ENCODE measurements around the gene NOC3L. TPM values are rescaled to one million over a fixed set of nuclear protein-coding genes. Genes with fewer than 3 reads are reported as not detected.

The NOC3L gene
- 10 to 100 TPM in 1 of 4 donors, 1 to 10 TPM in 3; 1.4 to 11.6 (median 5.6) TPM for polyA plus RNA-seq
- long read RNA-seq, donor 1, partial matches to known transcripts: 0 of 2 reads
- long read RNA-seq, donor 1, other reads (novel, unspliced or antisense): 0 of 2 reads
- long read RNA-seq, donor 2, partial matches to known transcripts: 0 of 2 reads
- long read RNA-seq, donor 2, other reads (novel, unspliced or antisense): 0 of 2 reads
- long read RNA-seq, donor 3: 0 reads
- long read RNA-seq, donor 4: 0 reads
- long read RNA-seq, donor 5: 0 reads
- long read RNA-seq, donor 6, partial matches to known transcripts: 0 of 1 reads
- long read RNA-seq, donor 6, other reads (novel, unspliced or antisense): 0 of 1 reads
- long read RNA-seq, donor 7: 0 reads
- long read RNA-seq, donor 8: 0 reads
- long read RNA-seq, donor 9: 0 reads
- long read RNA-seq, donor 10, partial matches to known transcripts: 0 of 1 reads
- long read RNA-seq, donor 10, other reads (novel, unspliced or antisense): 0 of 1 reads

DNA sequence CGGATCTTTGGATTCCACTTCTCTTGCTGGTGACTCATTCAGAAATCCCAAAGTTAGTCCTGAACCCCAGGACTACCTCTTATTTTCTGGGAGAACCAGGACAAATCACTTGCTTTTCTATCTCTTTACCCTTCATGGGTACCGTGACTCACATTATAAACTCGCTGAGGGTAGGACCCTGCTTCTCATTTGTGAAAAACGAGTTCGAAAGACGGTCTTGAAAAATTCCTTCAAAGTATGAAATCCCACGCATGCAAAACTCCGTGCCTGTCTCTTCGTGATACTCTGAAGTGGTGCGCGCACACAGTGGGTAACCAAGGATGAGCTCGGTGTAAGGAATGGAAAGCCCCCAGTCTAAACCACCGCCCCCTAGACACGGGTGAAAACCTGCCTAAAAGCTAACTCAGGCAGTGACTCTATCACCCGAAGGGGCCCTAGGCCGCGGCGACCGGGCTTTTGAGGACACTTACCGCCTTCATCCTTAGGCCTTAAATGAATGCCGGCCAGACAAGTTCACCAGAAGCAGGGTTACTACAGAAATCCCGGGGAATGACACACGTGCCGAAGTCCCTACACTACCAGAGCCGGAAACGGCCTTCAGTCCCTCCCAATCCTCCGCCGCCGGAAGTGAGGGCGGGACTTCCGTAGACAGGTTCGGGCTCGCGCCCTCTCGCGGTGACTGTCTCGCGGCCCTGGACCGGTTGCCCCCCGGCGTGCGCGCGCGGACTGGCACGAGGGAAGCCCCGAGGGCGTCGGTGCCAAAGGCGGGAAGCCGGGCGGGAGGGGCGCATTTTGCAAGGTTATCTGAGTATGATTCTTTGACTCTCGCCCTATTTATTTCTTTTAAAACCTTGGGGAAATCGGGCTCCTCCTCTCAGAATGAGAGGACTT is at the start of gene NOC3L:
Gene NOC3L (minus strand): TSS at position 580 of the 891 bp plus-strand sequence. CDS start 101 bp downstream, at position 479.
- peak within 1 kb of the TSS; percentile 55 to 76 (median 65) for H3K27ac ChIP-seq (ENCODE audit: low read depth in 1 of 3, low read length in 2 of 3)
- peaks cover 0 to 6% (median 0%) of the 10 kb centered on the region in 3 donors for H3K36me3 ChIP-seq (ENCODE audit: control insufficient read depth in 3 of 3, insufficient read depth in 2 of 3, low read depth in 1 of 3, low read length in 3 of 3)
- FAIRE-seq: no peak
- WGBS, 3 donors: 0% methylated on average over 55 of the region's 55 CpGs
- peaks cover 0 to 8% (median 5%) of the 10 kb centered on the region in 3 donors for H3K4me1 ChIP-seq (ENCODE audit: control insufficient read depth in 3 of 3, insufficient read depth in 2 of 3, low read depth in 1 of 3, low read length in 2 of 3)
- peak; percentile 96 to 97 for DNase-seq
- no peaks in the 10 kb centered on the region for H3K9me3 ChIP-seq (ENCODE audit: control insufficient read depth in 2 of 2, insufficient read depth in 1 of 2, low read depth in 1 of 2, low read length in 1 of 2)
- H3K27me3 ChIP-seq (ENCODE audit: control insufficient read depth in 3 of 3, insufficient read depth in 3 of 3, low read length in 3 of 3): peaks cover 0 to 2% (median 0%) of the 10 kb centered on the region in 3 donors
- peak within 1 kb of the TSS; percentile 52 to 81 (median 71) for H3K4me3 ChIP-seq (ENCODE audit: low read depth in 1 of 3, low read length in 3 of 3)

DNA sequence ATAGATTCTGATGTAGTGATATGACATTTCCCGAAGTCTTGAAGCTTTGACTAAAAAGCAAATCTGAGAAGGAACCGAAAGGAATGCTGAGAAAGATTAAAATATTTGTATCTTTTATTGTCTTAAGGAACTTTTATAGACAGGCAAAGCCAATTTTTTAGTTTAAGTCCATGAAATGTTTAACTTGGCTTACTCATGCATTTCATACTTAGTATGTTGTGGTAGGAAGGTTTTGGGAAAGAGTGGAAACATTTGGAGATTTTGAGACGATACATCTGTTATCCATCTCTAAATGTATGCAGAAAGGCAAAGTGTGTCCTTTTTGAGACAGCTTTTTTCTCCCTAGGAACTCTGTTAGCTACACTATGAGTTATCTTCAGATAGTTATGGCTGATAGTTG is 49.7 kb upstream of the NOC3L start:
- no peak overlapping the region for H3K4me3 ChIP-seq (ENCODE audit: low read depth in 1 of 3, low read length in 3 of 3)
- no peaks in the 10 kb centered on the region for H3K4me1 ChIP-seq (ENCODE audit: control insufficient read depth in 3 of 3, insufficient read depth in 2 of 3, low read depth in 1 of 3, low read length in 2 of 3)
- H3K27ac ChIP-seq (ENCODE audit: low read depth in 1 of 3, low read length in 2 of 3): no peak overlapping the region
- DNase-seq (no peak), FAIRE-seq (no peak)
- no peaks in the 10 kb centered on the region for H3K27me3 ChIP-seq (ENCODE audit: control insufficient read depth in 3 of 3, insufficient read depth in 3 of 3, low read length in 3 of 3)
- no peaks in the 10 kb centered on the region for H3K36me3 ChIP-seq (ENCODE audit: control insufficient read depth in 3 of 3, insufficient read depth in 2 of 3, low read depth in 1 of 3, low read length in 3 of 3)
- 63 to 90% (median 82%) methylated on average over 3 of the region's 3 CpGs for WGBS, 3 donors
- H3K9me3 ChIP-seq (ENCODE audit: control insufficient read depth in 2 of 2, insufficient read depth in 1 of 2, low read depth in 1 of 2, low read length in 1 of 2): no peaks in the 10 kb centered on the region

DNA sequence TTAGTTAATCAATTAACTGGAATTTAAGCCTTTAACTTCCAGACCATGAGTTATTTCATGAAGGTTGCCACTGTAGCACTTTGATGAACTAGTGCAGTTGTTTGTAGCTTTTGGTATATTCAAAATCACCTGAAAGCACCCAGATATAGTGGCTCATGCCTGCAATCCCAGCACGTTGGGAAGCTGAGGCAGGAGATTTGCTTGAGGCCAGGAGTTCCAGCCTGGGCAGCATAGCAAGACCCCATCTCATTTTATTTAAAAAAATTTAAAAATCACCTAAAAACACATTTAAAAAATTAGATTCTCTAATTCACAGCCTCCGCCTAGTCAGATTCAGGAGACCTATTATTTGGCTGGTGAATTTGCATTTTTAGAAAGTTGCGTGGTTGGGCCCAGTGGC is 48.6 kb upstream of the NOC3L start:
- Histone ChIP-seq H3K27me3 (ENCODE audit: control insufficient read depth in 3 of 3, insufficient read depth in 3 of 3, low read length in 3 of 3) (no peaks in the 10 kb centered on the region), H3K36me3 (ENCODE audit: control insufficient read depth in 3 of 3, insufficient read depth in 2 of 3, low read depth in 1 of 3, low read length in 3 of 3) (no peaks in the 10 kb centered on the region), H3K4me1 (ENCODE audit: control insufficient read depth in 3 of 3, insufficient read depth in 2 of 3, low read depth in 1 of 3, low read length in 2 of 3) (peaks cover 0 to 2% (median 0%) of the 10 kb centered on the region in 3 donors), H3K9me3 (ENCODE audit: control insufficient read depth in 2 of 2, insufficient read depth in 1 of 2, low read depth in 1 of 2, low read length in 1 of 2) (no peaks in the 10 kb centered on the region), H3K27ac (ENCODE audit: low read depth in 1 of 3, low read length in 2 of 3) (no peak overlapping the region), H3K4me3 (ENCODE audit: low read depth in 1 of 3, low read length in 3 of 3) (no peak overlapping the region)
- no peak for DNase-seq
- 85 to 97% (median 96%) methylated on average over 3 of the region's 3 CpGs for WGBS, 3 donors
- no peak for FAIRE-seq

- H3K4me3 ChIP-seq (ENCODE audit: low read depth in 1 of 3, low read length in 3 of 3): no peak overlapping the region
- no peak for DNase-seq
- no peak for FAIRE-seq
- no peaks in the 10 kb centered on the region for H3K27me3 ChIP-seq (ENCODE audit: control insufficient read depth in 3 of 3, insufficient read depth in 3 of 3, low read length in 3 of 3)
- 75 to 93% (median 83%) methylated on average over 7 of the region's 7 CpGs for WGBS, 3 donors
- no peaks in the 10 kb centered on the region for H3K36me3 ChIP-seq (ENCODE audit: control insufficient read depth in 3 of 3, insufficient read depth in 2 of 3, low read depth in 1 of 3, low read length in 3 of 3)
- H3K9me3 ChIP-seq (ENCODE audit: control insufficient read depth in 2 of 2, insufficient read depth in 1 of 2, low read depth in 1 of 2, low read length in 1 of 2): no peaks in the 10 kb centered on the region
- peaks cover 0 to 2% (median 0%) of the 10 kb centered on the region in 3 donors for H3K4me1 ChIP-seq (ENCODE audit: control insufficient read depth in 3 of 3, insufficient read depth in 2 of 3, low read depth in 1 of 3, low read length in 2 of 3)
- no peak overlapping the region for H3K27ac ChIP-seq (ENCODE audit: low read depth in 1 of 3, low read length in 2 of 3)
These were observed 46.4 kb upstream of the NOC3L start for GRCh38 chr10:94409021-94409657.

GRCh38 chr10:94407668-94408067 is 44.9 kb upstream of the NOC3L start:
- H3K4me3 ChIP-seq (ENCODE audit: low read depth in 1 of 3, low read length in 3 of 3): no peak overlapping the region
- WGBS, 3 donors: 69 to 73% (median 70%) methylated on average over 3 of the region's 3 CpGs
- H3K27me3 ChIP-seq (ENCODE audit: control insufficient read depth in 3 of 3, insufficient read depth in 3 of 3, low read length in 3 of 3): no peaks in the 10 kb centered on the region
- no peaks in the 10 kb centered on the region for H3K9me3 ChIP-seq (ENCODE audit: control insufficient read depth in 2 of 2, insufficient read depth in 1 of 2, low read depth in 1 of 2, low read length in 1 of 2)
- no peak overlapping the region for H3K27ac ChIP-seq (ENCODE audit: low read depth in 1 of 3, low read length in 2 of 3)
- FAIRE-seq (no peak), DNase-seq (peak in 1 of 2 donors; percentile 21)
- H3K4me1 ChIP-seq (ENCODE audit: control insufficient read depth in 3 of 3, insufficient read depth in 2 of 3, low read depth in 1 of 3, low read length in 2 of 3): peaks cover 0 to 2% (median 0%) of the 10 kb centered on the region in 3 donors
- no peaks in the 10 kb centered on the region for H3K36me3 ChIP-seq (ENCODE audit: control insufficient read depth in 3 of 3, insufficient read depth in 2 of 3, low read depth in 1 of 3, low read length in 3 of 3)

DNA sequence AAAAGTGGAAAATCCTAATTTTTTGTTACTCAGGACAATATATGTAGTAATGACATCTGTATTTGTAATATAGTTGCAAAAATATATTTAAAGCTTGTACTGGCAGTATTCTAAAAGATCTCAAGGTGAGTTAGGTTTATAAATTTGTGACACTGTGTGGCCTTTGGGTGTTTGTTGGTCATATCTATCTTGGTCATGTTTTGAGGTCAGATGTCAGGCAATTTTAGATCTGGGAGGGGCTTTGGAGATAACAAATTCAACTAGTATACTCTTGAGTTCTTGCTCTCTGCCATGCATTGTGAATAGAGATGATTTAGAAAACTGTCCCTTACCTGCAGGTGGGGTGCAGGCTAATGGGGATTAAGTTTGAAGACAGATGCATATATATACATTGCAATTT is 42.7 kb upstream of the NOC3L start:
- Histone ChIP-seq H3K36me3 (ENCODE audit: control insufficient read depth in 3 of 3, insufficient read depth in 2 of 3, low read depth in 1 of 3, low read length in 3 of 3) (no peaks in the 10 kb centered on the region), H3K27ac (ENCODE audit: low read depth in 1 of 3, low read length in 2 of 3) (no peak overlapping the region), H3K4me1 (ENCODE audit: control insufficient read depth in 3 of 3, insufficient read depth in 2 of 3, low read depth in 1 of 3, low read length in 2 of 3) (peaks cover 0 to 4% (median 0%) of the 10 kb centered on the region in 3 donors), H3K4me3 (ENCODE audit: low read depth in 1 of 3, low read length in 3 of 3) (no peak overlapping the region), H3K27me3 (ENCODE audit: control insufficient read depth in 3 of 3, insufficient read depth in 3 of 3, low read length in 3 of 3) (no peaks in the 10 kb centered on the region), H3K9me3 (ENCODE audit: control insufficient read depth in 2 of 2, insufficient read depth in 1 of 2, low read depth in 1 of 2, low read length in 1 of 2) (no peaks in the 10 kb centered on the region)
- no peak for FAIRE-seq
- no peak for DNase-seq

- Histone ChIP-seq H3K9me3 (ENCODE audit: control insufficient read depth in 2 of 2, insufficient read depth in 1 of 2, low read depth in 1 of 2, low read length in 1 of 2) (no peaks in the 10 kb centered on the region), H3K27me3 (ENCODE audit: control insufficient read depth in 3 of 3, insufficient read depth in 3 of 3, low read length in 3 of 3) (no peaks in the 10 kb centered on the region), H3K27ac (ENCODE audit: low read depth in 1 of 3, low read length in 2 of 3) (peak overlapping the region; percentile 92 to 98 (median 97)), H3K4me1 (ENCODE audit: control insufficient read depth in 3 of 3, insufficient read depth in 2 of 3, low read depth in 1 of 3, low read length in 2 of 3) (peaks cover 0 to 4% (median 0%) of the 10 kb centered on the region in 3 donors), H3K4me3 (ENCODE audit: low read depth in 1 of 3, low read length in 3 of 3) (peak overlapping the region; percentile 79 to 99 (median 88)), H3K36me3 (ENCODE audit: control insufficient read depth in 3 of 3, insufficient read depth in 2 of 3, low read depth in 1 of 3, low read length in 3 of 3) (no peaks in the 10 kb centered on the region)
- FAIRE-seq (no peak), DNase-seq (peak; percentile 84 to 85)
- 0 to 2% (median 1%) methylated on average over 39 to 51 of the region's 51 CpGs for WGBS, 3 donors
These were observed 40.9 kb upstream of the NOC3L start for GRCh38 chr10:94403380-94404213.
